ENCODE measurements around the gene IFNGR2. TPM values are rescaled to one million over a fixed set of nuclear protein-coding genes. Genes with fewer than 3 reads are reported as not detected.

Gene IFNGR2
- total and polyA plus RNA-seq, 5 donors from 2014 or later: 10.2 to 37.2 (median 22.8) TPM

DNA sequence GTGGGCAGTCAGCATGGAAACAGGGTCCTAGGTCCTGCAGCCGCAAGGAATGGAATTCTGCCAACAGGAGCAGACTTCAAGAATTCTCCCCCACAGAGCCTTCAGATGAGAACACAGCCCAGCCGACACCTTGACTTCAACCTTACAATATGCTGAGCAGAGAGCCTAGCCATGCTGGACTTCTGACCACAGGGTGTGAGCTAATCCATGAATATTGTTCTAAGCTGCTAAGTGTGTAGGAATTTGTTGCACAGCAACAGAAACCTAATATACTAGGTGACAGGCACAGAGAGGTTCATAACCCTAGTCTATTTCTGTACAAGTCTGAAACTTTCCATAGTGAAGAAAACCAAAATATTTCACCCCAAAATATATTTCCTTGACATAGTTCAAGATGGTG, 32.9 kb upstream of the IFNGR2 start:
- peaks cover 0 to 23% (median 11%) of the 10 kb centered on the region in 7 donors for H3K9me3 Mint-ChIP-seq
- H3K27ac Mint-ChIP-seq: no peak overlapping the region
- H3K27me3 ChIP-seq (ENCODE audit: control insufficient read depth, insufficient read depth, low read length): no peaks in the 10 kb centered on the region
- peaks cover 3% of the 10 kb centered on the region for H3K27me3 Mint-ChIP-seq
- DNase-seq: no peak
- H3K4me3 Mint-ChIP-seq: no peak overlapping the region
- peaks cover 0 to 13% (median 6%) of the 10 kb centered on the region in 4 donors for H3K4me1 Mint-ChIP-seq
- no peak overlapping the region for H3K4me3 ChIP-seq (ENCODE audit: low read depth, low read length)
- no peak overlapping the region for H3K27ac ChIP-seq (ENCODE audit: insufficient read depth, low read length, poor library complexity, severe bottlenecking)
- ATAC-seq (ENCODE audit: low read depth in 2 of 2): no peak
- H3K9me3 ChIP-seq (ENCODE audit: control insufficient read depth in 2 of 2, low read length in 2 of 2): peaks cover 12 to 26% of the 10 kb centered on the region in 2 experiments
- H3K4me1 ChIP-seq (ENCODE audit: control insufficient read depth, insufficient read depth, low read length, poor library complexity, severe bottlenecking): peaks cover 7% of the 10 kb centered on the region
- H3K36me3 ChIP-seq (ENCODE audit: control insufficient read depth, insufficient read depth, low read length): no peaks in the 10 kb centered on the region
- peaks cover 4% of the 10 kb centered on the region for H3K36me3 Mint-ChIP-seq

GRCh38 chr21:33371366-33371765, 31.8 kb upstream of the IFNGR2 start:
- Histone ChIP-seq H3K4me1 (ENCODE audit: control insufficient read depth, insufficient read depth, low read length, poor library complexity, severe bottlenecking) (peaks cover 7% of the 10 kb centered on the region), H3K36me3 (ENCODE audit: control insufficient read depth, insufficient read depth, low read length) (no peaks in the 10 kb centered on the region), H3K4me3 (ENCODE audit: low read depth, low read length) (no peak overlapping the region), H3K27me3 (ENCODE audit: control insufficient read depth, insufficient read depth, low read length) (no peaks in the 10 kb centered on the region), H3K27ac (ENCODE audit: insufficient read depth, low read length, poor library complexity, severe bottlenecking) (no peak overlapping the region), H3K9me3 (ENCODE audit: control insufficient read depth in 2 of 2, low read length in 2 of 2) (peaks cover 11 to 24% of the 10 kb centered on the region in 2 experiments)
- Mint-ChIP-seq H3K4me1 (peaks cover 0 to 16% (median 7%) of the 10 kb centered on the region in 4 donors), H3K27me3 (peaks cover 6% of the 10 kb centered on the region), H3K36me3 (peaks cover 4% of the 10 kb centered on the region), H3K9me3 (peaks cover 0 to 22% (median 11%) of the 10 kb centered on the region in 7 donors), H3K27ac (peak overlapping the region in 2 of 3 donors; percentile 37 to 45), H3K4me3 (no peak overlapping the region)
- no peak for ATAC-seq (ENCODE audit: low read depth in 2 of 2)
- DNase-seq: no peak

GRCh38 chr21:33372582-33372981, 30.6 kb upstream of the IFNGR2 start:
- Histone ChIP-seq H3K27ac (ENCODE audit: insufficient read depth, low read length, poor library complexity, severe bottlenecking) (no peak overlapping the region), H3K4me3 (ENCODE audit: low read depth, low read length) (no peak overlapping the region), H3K27me3 (ENCODE audit: control insufficient read depth, insufficient read depth, low read length) (no peaks in the 10 kb centered on the region), H3K4me1 (ENCODE audit: control insufficient read depth, insufficient read depth, low read length, poor library complexity, severe bottlenecking) (peaks cover 7% of the 10 kb centered on the region), H3K36me3 (ENCODE audit: control insufficient read depth, insufficient read depth, low read length) (no peaks in the 10 kb centered on the region), H3K9me3 (ENCODE audit: control insufficient read depth in 2 of 2, low read length in 2 of 2) (peaks cover 2 to 12% of the 10 kb centered on the region in 2 experiments)
- peaks cover 0 to 11% (median 6%) of the 10 kb centered on the region in 7 donors for H3K9me3 Mint-ChIP-seq
- DNase-seq (no peak), ATAC-seq (ENCODE audit: low read depth in 2 of 2) (no peak)
- no peak overlapping the region for H3K4me3 Mint-ChIP-seq
- peaks cover under 1 to 19% (median 9%) of the 10 kb centered on the region in 4 donors for H3K4me1 Mint-ChIP-seq
- peaks cover 6% of the 10 kb centered on the region for H3K27me3 Mint-ChIP-seq
- no peaks in the 10 kb centered on the region for H3K36me3 Mint-ChIP-seq
- H3K27ac Mint-ChIP-seq: no peak overlapping the region

DNA sequence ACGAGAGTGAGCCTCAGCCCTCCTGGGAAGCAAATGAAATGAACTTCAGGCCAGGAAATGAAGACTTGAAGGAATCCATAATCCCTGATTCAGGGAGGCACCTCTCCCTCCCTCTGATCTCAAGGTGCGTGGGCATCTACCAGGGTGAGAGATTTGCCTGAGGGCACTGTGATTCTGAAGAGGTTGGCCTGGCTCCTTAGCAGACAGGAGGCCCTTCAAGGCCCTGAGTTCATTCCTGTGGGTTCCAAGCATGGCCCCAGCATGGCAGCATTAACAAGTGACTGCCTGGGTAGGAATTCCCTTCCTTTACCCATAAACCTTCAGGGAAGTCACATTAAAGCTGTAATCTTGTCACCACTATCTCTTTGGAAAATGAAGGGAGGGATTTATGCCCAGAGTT, 29.8 kb upstream of the IFNGR2 start:
- Histone ChIP-seq H3K36me3 (ENCODE audit: control insufficient read depth, insufficient read depth, low read length) (no peaks in the 10 kb centered on the region), H3K4me1 (ENCODE audit: control insufficient read depth, insufficient read depth, low read length, poor library complexity, severe bottlenecking) (peaks cover 7% of the 10 kb centered on the region), H3K27ac (ENCODE audit: insufficient read depth, low read length, poor library complexity, severe bottlenecking) (no peak overlapping the region), H3K9me3 (ENCODE audit: control insufficient read depth in 2 of 2, low read length in 2 of 2) (peaks cover 0 to 3% of the 10 kb centered on the region in 2 experiments), H3K4me3 (ENCODE audit: low read depth, low read length) (no peak overlapping the region), H3K27me3 (ENCODE audit: control insufficient read depth, insufficient read depth, low read length) (no peaks in the 10 kb centered on the region)
- DNase-seq (no peak), ATAC-seq (ENCODE audit: low read depth in 2 of 2) (no peak)
- peaks cover 6% of the 10 kb centered on the region for H3K27me3 Mint-ChIP-seq
- H3K9me3 Mint-ChIP-seq: peaks cover 0 to 6% (median 2%) of the 10 kb centered on the region in 7 donors
- no peaks in the 10 kb centered on the region for H3K36me3 Mint-ChIP-seq
- no peak overlapping the region for H3K4me3 Mint-ChIP-seq
- H3K4me1 Mint-ChIP-seq: peaks cover 8 to 22% (median 9%) of the 10 kb centered on the region in 4 donors
- no peak overlapping the region for H3K27ac Mint-ChIP-seq

DNA sequence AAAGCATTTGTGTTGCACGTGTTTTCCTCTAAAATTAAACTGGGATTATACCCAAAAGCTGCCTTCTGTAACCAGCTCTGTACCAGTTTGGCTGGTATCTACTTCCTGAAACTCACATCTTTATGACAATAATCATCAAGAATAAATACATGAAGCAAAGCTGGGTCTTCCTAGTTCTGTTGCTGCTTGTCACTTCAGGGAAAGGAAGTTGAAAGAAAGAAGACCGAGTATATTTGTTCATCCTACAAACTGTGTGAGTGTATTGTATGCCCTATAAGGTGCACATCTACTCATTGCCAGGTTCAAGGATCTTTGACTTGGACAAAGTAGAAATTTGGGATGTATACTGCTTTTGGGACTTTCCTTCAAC, 29.1 kb upstream of the IFNGR2 start:
- no peak for DNase-seq
- H3K36me3 ChIP-seq (ENCODE audit: control insufficient read depth, insufficient read depth, low read length): no peaks in the 10 kb centered on the region
- H3K9me3 ChIP-seq (ENCODE audit: control insufficient read depth in 2 of 2, low read length in 2 of 2): no peaks in the 10 kb centered on the region
- H3K9me3 Mint-ChIP-seq: peaks cover 0 to 6% (median 2%) of the 10 kb centered on the region in 7 donors
- no peak overlapping the region for H3K27ac Mint-ChIP-seq
- H3K4me1 ChIP-seq (ENCODE audit: control insufficient read depth, insufficient read depth, low read length, poor library complexity, severe bottlenecking): peaks cover 7% of the 10 kb centered on the region
- peaks cover 8 to 26% (median 14%) of the 10 kb centered on the region in 4 donors for H3K4me1 Mint-ChIP-seq
- no peaks in the 10 kb centered on the region for H3K27me3 ChIP-seq (ENCODE audit: control insufficient read depth, insufficient read depth, low read length)
- H3K4me3 Mint-ChIP-seq: no peak overlapping the region
- no peak overlapping the region for H3K27ac ChIP-seq (ENCODE audit: insufficient read depth, low read length, poor library complexity, severe bottlenecking)
- H3K4me3 ChIP-seq (ENCODE audit: low read depth, low read length): no peak overlapping the region
- H3K36me3 Mint-ChIP-seq: no peaks in the 10 kb centered on the region
- H3K27me3 Mint-ChIP-seq: peaks cover 6% of the 10 kb centered on the region
- ATAC-seq (ENCODE audit: low read depth in 2 of 2): no peak

DNA sequence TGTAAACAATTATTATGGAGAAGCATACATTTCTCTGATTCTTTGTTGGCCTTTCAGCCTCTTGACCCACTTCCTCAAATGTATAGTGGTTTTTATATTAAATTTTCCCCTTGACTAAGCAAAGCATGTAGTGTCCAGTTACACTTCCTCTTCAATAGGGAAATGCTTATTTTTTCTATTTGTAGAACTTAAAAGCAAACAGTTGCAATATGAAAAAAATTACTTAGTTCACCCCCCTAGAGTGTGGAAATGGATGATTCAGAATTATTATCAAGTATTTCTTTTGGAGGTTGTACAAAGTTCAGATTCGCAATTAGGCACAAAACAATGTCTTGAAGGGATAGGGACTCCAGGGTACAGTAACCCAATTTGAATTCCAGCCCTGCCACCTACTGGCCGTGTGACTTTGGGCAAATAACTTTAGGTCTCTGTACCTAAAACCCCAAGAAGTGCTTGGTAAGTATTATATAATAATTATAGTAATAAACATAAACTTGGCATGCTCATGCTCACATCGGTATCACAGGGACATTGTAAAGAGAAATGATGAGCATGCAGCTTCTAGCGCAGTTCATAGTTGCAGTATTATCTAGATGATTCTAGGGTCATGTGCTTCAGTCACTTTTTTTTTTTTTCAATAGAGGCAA, 28.6 kb upstream of the IFNGR2 start:
- H3K27me3 ChIP-seq (ENCODE audit: control insufficient read depth, insufficient read depth, low read length): no peaks in the 10 kb centered on the region
- no peak overlapping the region for H3K27ac Mint-ChIP-seq
- H3K9me3 Mint-ChIP-seq: peaks cover 0 to 3% (median 2%) of the 10 kb centered on the region in 7 donors

DNA sequence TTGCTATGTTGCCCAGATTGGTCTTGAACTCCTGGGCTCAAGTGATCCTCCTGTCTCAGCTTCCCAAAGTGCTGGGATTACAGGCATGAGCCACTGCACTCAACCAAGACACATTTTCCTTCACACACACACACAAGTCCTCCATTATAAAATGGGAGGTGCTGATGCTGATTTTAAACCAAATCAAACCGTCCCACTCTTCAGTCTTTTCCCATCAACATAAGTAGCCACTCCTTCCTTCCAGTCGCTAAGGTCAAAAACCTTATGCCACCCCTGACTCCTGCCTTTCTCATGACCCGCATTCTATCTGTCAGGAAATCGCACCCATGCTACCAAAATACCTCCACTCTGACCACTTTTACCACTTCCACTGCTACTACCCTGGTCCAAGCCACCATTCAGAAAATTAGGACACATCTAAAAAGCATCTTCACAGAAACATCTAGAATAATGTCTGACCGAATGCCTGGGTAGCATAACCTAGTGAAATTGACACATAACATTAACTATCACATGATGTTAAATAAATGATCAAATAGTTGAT, 28.0 kb upstream of the IFNGR2 start:
- Mint-ChIP-seq H3K27me3 (peaks cover 6% of the 10 kb centered on the region), H3K4me1 (peaks cover 8 to 35% (median 22%) of the 10 kb centered on the region in 4 donors), H3K27ac (no peak overlapping the region), H3K36me3 (no peaks in the 10 kb centered on the region), H3K9me3 (peaks cover 0 to 2% (median 0%) of the 10 kb centered on the region in 7 donors), H3K4me3 (peak overlapping the region in 1 of 4 donors; percentile 53)
- no peaks in the 10 kb centered on the region for H3K9me3 ChIP-seq (ENCODE audit: control insufficient read depth in 2 of 2, low read length in 2 of 2)
- no peaks in the 10 kb centered on the region for H3K27me3 ChIP-seq (ENCODE audit: control insufficient read depth, insufficient read depth, low read length)
- DNase-seq (no peak), ATAC-seq (ENCODE audit: low read depth in 2 of 2) (no peak)
- no peak overlapping the region for H3K4me3 ChIP-seq (ENCODE audit: low read depth, low read length)
- H3K4me1 ChIP-seq (ENCODE audit: control insufficient read depth, insufficient read depth, low read length, poor library complexity, severe bottlenecking): peaks cover 15% of the 10 kb centered on the region
- no peaks in the 10 kb centered on the region for H3K36me3 ChIP-seq (ENCODE audit: control insufficient read depth, insufficient read depth, low read length)
- no peak overlapping the region for H3K27ac ChIP-seq (ENCODE audit: insufficient read depth, low read length, poor library complexity, severe bottlenecking)

More for the DNA sequence above, 28.6 kb upstream of the IFNGR2 start:
- no peaks in the 10 kb centered on the region for H3K36me3 ChIP-seq (ENCODE audit: control insufficient read depth, insufficient read depth, low read length)
- DNase-seq (peak; percentile 33 to 82 (median 63)), ATAC-seq (ENCODE audit: low read depth in 2 of 2) (peak; percentile 75 to 80)
- H3K4me3 Mint-ChIP-seq: peak overlapping the region in 1 of 4 donors; percentile 53
- H3K27me3 Mint-ChIP-seq: peaks cover 6% of the 10 kb centered on the region
- H3K36me3 Mint-ChIP-seq: no peaks in the 10 kb centered on the region
- H3K4me3 ChIP-seq (ENCODE audit: low read depth, low read length): no peak overlapping the region
- peaks cover 9% of the 10 kb centered on the region for H3K4me1 ChIP-seq (ENCODE audit: control insufficient read depth, insufficient read depth, low read length, poor library complexity, severe bottlenecking)
- H3K27ac ChIP-seq (ENCODE audit: insufficient read depth, low read length, poor library complexity, severe bottlenecking): no peak overlapping the region
- peaks cover 8 to 29% (median 17%) of the 10 kb centered on the region in 4 donors for H3K4me1 Mint-ChIP-seq
- H3K9me3 ChIP-seq (ENCODE audit: control insufficient read depth in 2 of 2, low read length in 2 of 2): no peaks in the 10 kb centered on the region
